ENCODE data around the gene VSIG10L. TPM values are rescaled to one million over a fixed set of nuclear protein-coding genes. Genes with fewer than 3 reads are reported as not detected.
A peak's percentile ranks its signal among the peaks of the same experiment; 100 is the strongest.

Gene VSIG10L
- total RNA-seq, 2 experiments from 2014 or later, result 0.11 to 0.14 TPM

- Mint-ChIP-seq H3K4me1 (ENCODE audit: low read depth) (no peaks in the 10 kb centered on the region), H3K27ac (no peak overlapping the region), H3K9me3 (no peaks in the 10 kb centered on the region), H3K36me3 (ENCODE audit: low read depth) (no peaks in the 10 kb centered on the region), H3K27me3 (peaks cover 85% of the 10 kb centered on the region), H3K4me3 (no peak overlapping the region)
- H3K36me3 ChIP-seq (ENCODE audit: insufficient read depth, low read length), result no peaks in the 10 kb centered on the region
- TF ChIP-seq, protein P1, sequence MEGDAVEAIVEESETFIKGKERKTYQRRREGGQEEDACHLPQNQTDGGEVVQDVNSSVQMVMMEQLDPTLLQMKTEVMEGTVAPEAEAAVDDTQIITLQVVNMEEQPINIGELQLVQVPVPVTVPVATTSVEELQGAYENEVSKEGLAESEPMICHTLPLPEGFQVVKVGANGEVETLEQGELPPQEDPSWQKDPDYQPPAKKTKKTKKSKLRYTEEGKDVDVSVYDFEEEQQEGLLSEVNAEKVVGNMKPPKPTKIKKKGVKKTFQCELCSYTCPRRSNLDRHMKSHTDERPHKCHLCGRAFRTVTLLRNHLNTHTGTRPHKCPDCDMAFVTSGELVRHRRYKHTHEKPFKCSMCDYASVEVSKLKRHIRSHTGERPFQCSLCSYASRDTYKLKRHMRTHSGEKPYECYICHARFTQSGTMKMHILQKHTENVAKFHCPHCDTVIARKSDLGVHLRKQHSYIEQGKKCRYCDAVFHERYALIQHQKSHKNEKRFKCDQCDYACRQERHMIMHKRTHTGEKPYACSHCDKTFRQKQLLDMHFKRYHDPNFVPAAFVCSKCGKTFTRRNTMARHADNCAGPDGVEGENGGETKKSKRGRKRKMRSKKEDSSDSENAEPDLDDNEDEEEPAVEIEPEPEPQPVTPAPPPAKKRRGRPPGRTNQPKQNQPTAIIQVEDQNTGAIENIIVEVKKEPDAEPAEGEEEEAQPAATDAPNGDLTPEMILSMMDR (IDR thresholded peaks at IDR 0.05), result no peak
- DNase-seq (no peak), ATAC-seq (ENCODE audit: poor library complexity) (no peak)
- no peak overlapping the region for H3K4me3 ChIP-seq (ENCODE audit: low read length)
- H3K27me3 ChIP-seq (ENCODE audit: control insufficient read depth in 1 of 2, insufficient read depth in 2 of 2, low read length in 2 of 2), result peaks cover 48 to 50% of the 10 kb centered on the region in 2 experiments
- no peak overlapping the region for H3K27ac ChIP-seq (ENCODE audit: low read depth in 1 of 2, low read length in 2 of 2)
- POLR2A ChIA-PET, result no interaction called here
- H3K4me1 ChIP-seq (ENCODE audit: insufficient read depth, low read length), result peaks cover 13% of the 10 kb centered on the region
- H3K9me3 ChIP-seq (ENCODE audit: control insufficient read depth in 1 of 2, insufficient read depth in 1 of 2, low read length in 2 of 2), result peaks cover 0 to 22% of the 10 kb centered on the region in 2 experiments
- CTCF ChIA-PET, result no interaction called here
- intact Hi-C loops (cut with DNase I, micrococcal nuclease), result no loop called here
These were observed 15.5 kb downstream of the VSIG10L start for GRCh38 chr19:51326216-51327065.

GRCh38 chr19:51325161-51325976 lies 16.6 kb downstream of the VSIG10L start:
- Mint-ChIP-seq H3K4me1 (ENCODE audit: low read depth) (no peaks in the 10 kb centered on the region), H3K27me3 (peaks cover 86% of the 10 kb centered on the region), H3K4me3 (no peak overlapping the region), H3K36me3 (ENCODE audit: low read depth) (no peaks in the 10 kb centered on the region), H3K27ac (no peak overlapping the region), H3K9me3 (no peaks in the 10 kb centered on the region)
- ChIA-PET CTCF (no interaction called here), POLR2A (no interaction called here)
- Histone ChIP-seq H3K4me1 (ENCODE audit: insufficient read depth, low read length) (peaks cover 13% of the 10 kb centered on the region), H3K4me3 (ENCODE audit: low read length) (no peak overlapping the region), H3K9me3 (ENCODE audit: control insufficient read depth in 1 of 2, insufficient read depth in 1 of 2, low read length in 2 of 2) (peaks cover 0 to 21% of the 10 kb centered on the region in 2 experiments), H3K27ac (ENCODE audit: low read depth in 1 of 2, low read length in 2 of 2) (no peak overlapping the region), H3K27me3 (ENCODE audit: control insufficient read depth in 1 of 2, insufficient read depth in 2 of 2, low read length in 2 of 2) (peaks cover 43 to 50% of the 10 kb centered on the region in 2 experiments), H3K36me3 (ENCODE audit: insufficient read depth, low read length) (no peaks in the 10 kb centered on the region)
- DNase-seq (peak in 3 of 14 experiments; percentile 10 to 55 (median 43)), ATAC-seq (ENCODE audit: poor library complexity) (peak; percentile 45)
- TF ChIP-seq, protein P1 (IDR thresholded peaks at IDR 0.05), result no peak
- intact Hi-C loops (cut with DNase I, micrococcal nuclease), result no loop called here

DNA sequence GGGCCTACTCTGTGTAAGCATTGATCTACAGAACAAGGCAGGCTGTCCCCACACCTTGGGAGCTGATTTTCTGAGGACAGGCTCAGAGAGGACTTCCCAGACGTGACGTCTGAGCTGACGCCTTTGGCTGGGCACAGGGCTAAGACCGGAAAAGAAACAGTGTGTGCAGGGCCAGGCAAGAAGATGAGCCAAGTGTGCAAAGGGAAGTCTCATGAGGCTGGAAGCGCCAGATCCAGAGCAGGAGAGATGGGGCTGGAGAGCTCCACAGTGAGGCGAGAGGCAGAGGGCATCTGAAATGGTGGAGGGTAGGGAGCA lies 17.8 kb downstream of the VSIG10L start:
- CTCF ChIA-PET, result no interaction called here

More for the DNA sequence above, 17.8 kb downstream of the VSIG10L start:
- Mint-ChIP-seq H3K4me3 (no peak overlapping the region), H3K27ac (no peak overlapping the region), H3K4me1 (ENCODE audit: low read depth) (no peaks in the 10 kb centered on the region), H3K27me3 (peaks cover 81% of the 10 kb centered on the region), H3K9me3 (no peaks in the 10 kb centered on the region), H3K36me3 (ENCODE audit: low read depth) (no peaks in the 10 kb centered on the region)
- Histone ChIP-seq H3K27me3 (ENCODE audit: control insufficient read depth in 1 of 2, insufficient read depth in 2 of 2, low read length in 2 of 2) (peaks cover 33 to 41% of the 10 kb centered on the region in 2 experiments), H3K9me3 (ENCODE audit: control insufficient read depth in 1 of 2, insufficient read depth in 1 of 2, low read length in 2 of 2) (peaks cover 0 to 24% of the 10 kb centered on the region in 2 experiments), H3K4me1 (ENCODE audit: insufficient read depth, low read length) (peaks cover 13% of the 10 kb centered on the region), H3K4me3 (ENCODE audit: low read length) (no peak overlapping the region), H3K27ac (ENCODE audit: low read depth in 1 of 2, low read length in 2 of 2) (no peak overlapping the region), H3K36me3 (ENCODE audit: insufficient read depth, low read length) (no peaks in the 10 kb centered on the region)
- intact Hi-C loops (cut with DNase I, micrococcal nuclease), result no loop called here
- ATAC-seq (ENCODE audit: poor library complexity) (no peak), DNase-seq (no peak)
- TF ChIP-seq, protein P1 (IDR thresholded peaks at IDR 0.05), result no peak
- POLR2A ChIA-PET, result no interaction called here

Data from CD4-positive, alpha-beta T cell (primary cell).